Suppressor macrophage (primary cell): ENCODE results near the gene COQ9.
"Not testable (repeated sequence)": the region's sequence is repeated elsewhere in the genome, so short reads cannot be mapped to it uniquely, and the experiment has no call there.

Experiments used
- DNase-seq, 4 experiments: peaks; one replicate each; pipeline ENCODE4 v3.0.0-alpha.2; 2020 to 2022
- total RNA-seq, 17 experiments: gene quantifications; one replicate each; lab custom pipeline; 2026; ENCODE audit warnings: mixed read lengths in 6 of 17, inconsistent platforms in 3 of 17; lab: John Stamatoyannopoulos, UW

Gene COQ9, protein sequence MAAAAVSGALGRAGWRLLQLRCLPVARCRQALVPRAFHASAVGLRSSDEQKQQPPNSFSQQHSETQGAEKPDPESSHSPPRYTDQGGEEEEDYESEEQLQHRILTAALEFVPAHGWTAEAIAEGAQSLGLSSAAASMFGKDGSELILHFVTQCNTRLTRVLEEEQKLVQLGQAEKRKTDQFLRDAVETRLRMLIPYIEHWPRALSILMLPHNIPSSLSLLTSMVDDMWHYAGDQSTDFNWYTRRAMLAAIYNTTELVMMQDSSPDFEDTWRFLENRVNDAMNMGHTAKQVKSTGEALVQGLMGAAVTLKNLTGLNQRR
- 10.3 to 49.1 (median 27.7) reads per million in 17 experiments for total RNA-seq

DNA sequence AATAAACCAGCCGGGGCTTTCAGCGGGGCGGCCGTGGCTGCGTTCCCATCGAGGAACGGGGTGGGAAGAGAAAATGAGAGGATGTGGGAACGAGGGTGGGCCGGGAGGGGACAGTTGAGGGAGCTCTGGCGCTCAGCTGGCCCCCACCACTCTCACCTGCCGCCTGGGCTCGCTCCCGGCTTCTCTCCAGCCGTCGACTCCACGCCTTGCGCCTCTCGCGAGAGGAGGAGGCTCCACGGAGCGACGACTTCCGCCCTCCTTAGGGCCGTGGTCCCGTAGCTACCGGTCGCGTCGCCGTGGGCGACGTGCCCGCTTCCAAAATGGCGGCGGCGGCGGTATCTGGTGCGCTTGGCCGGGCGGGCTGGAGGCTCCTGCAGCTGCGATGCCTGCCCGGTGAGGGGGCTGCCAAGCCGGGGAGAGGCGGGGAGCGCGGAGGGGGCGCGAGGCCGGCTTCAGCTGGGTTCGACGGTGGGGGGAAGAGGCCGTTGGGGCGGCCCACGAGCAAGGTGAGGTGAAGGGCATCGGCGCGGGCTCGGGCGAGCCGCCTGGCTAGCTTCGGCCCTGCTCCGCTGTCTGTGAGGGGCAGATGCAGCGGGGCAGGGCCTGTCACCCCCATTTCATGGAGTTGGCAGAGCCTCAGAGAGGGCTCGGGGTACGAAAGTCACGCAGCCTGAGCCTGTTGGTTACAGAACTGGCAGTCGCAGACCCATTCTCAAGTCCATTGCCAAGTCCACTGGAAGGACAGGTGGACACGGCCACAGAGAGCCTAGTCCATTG lies at the start of gene COQ9, which contains the start of gene CIAPIN1:
COQ9 (plus strand) TSS at position 294 of the 777 bp plus-strand sequence; CDS start at position 321, 27 bp downstream.
CIAPIN1 (minus strand) TSS at position 200 of the 777 bp plus-strand sequence. CDS start 6,457 bp downstream, outside the sequence.
- DNase-seq, result peak; percentile 94 to 98 (median 97)

- not testable (repeated sequence) for DNase-seq
These were observed 49.8 kb upstream of the COQ9 start for GRCh38 chr16:57397493-57397892.

DNA sequence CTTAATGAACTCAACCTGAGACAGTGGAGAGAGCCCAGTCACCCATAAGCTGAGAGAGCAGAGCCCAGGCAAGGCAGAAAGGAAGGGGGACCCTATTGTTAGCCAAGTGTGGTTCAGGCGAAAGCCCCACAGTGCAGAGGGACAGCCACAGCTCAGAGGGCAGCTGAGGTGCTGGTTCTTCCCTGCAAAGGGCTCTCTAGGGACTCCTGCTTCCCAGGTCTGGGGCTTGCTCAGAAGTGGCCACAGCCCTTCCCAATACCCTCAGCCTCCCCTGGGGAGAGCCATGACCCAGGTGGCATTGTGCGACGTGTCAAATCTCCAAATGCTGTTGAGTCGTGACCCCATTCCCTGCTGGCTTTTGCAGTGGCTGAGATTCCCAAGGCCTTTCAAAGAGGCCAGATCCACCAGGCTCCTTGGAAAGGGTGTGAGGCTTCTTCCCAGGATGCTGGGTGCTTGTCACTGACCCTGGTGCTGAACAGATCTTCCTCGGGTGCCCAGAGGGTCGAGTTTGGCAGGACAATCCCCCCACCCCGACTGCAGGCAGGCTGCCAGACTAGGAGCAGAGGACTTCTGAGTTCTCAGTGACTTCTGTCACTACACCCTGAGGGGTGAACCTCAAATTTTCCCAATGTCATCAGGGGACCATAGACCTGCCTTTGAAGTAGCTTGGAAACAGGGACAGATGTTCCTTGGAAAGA lies 45.2 kb upstream of the COQ9 start:
- DNase-seq, result no peak

- DNase-seq, result peak in 3 of 4 experiments; percentile 32 to 44 (median 44)
These were observed 43.1 kb upstream of the COQ9 start, which contains the start of gene CCL17 for GRCh38 chr16:57403965-57404817. CCL17 (plus strand) TSS chr16:57404767; CDS start chr16:57413933, 9,166 bp downstream.

DNA sequence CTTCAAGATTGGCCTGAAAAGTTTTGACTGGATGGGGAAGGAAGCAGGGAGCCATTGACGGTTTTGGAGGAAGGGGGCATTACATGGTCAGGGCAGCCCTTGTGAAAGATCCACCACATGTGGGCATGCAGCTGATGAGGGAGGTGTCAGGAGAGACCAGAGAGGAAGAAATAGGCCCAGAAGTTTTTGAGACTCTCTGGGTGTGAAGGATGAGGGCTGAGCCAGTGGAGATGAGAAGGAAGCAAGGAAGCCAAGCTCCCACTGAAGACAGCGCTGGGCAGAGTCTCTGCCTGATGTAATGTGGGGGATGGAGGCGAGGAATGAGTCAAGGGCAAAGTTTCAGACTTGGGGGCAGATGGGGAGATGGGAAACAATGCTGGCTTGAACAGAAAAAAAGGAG lies 42.2 kb upstream of the COQ9 start:
- peak; percentile 27 to 53 (median 48) for DNase-seq

DNA sequence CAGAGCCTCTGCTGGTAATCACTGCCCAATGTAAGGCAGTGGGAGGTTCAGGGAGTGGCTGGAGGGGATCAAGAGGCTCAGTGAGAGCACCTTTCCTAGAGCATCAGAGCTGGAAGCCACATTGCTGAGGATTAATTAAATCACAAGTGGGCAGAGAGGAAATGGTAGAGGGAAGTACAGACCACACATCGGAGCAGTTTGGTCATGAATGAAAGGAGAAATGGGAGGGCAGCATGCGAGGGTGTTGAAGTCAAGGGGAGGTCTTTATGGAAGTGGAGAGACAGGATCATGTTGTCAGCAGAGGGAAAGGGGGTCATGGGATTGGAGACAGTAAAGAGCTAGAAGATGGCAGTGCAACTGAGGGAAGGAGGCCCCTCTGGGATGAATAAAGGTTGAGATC lies 40.4 kb upstream of the COQ9 start:
- peak; percentile 64 to 78 (median 70) for DNase-seq

DNA sequence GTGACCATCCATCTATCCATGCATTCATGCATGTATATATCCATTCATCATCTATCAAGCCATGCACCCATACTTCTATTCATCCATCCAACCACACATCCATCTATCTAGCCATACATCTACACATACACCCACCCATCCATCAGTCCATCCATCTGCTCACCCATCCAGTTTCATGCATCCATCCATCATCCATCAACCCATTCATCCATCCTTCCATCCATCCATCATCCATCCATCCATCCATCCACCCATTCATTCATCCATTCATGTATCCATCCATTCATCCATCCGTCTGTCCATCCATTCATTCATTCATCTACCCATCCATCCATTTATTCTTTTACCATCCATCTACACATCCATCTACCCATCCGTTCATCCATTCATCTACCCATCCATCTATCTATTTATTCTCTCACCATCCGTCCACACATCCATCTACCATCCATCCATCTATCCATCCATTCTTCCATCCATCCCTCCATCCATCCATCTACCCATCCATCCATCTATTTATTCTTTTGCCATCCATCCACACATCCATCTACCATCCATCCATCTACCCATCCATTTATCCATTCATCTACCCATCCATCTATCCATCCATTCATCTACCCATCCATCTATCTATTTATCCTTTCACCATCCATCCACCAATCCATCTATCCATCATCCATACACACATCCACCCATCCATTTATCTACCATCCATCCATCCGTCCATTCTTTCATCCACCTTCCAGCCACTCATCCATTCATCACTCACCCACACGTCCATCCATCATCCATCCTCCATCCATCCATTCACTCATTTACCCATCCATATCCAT lies 39.5 kb upstream of the COQ9 start:
- no peak for DNase-seq

GRCh38 chr16:57409065-57409464 lies 38.2 kb upstream of the COQ9 start:
- peak in 2 of 4 experiments; percentile 48 to 53 for DNase-seq

GRCh38 chr16:57409870-57410587 lies 37.2 kb upstream of the COQ9 start:
- peak in 3 of 4 experiments; percentile 31 to 69 (median 44) for DNase-seq

- DNase-seq, result no peak
These were observed 35.8 kb upstream of the COQ9 start for GRCh38 chr16:57411362-57411976.

- no peak for DNase-seq
These were observed 34.7 kb upstream of the COQ9 start for GRCh38 chr16:57412584-57412983.

DNA sequence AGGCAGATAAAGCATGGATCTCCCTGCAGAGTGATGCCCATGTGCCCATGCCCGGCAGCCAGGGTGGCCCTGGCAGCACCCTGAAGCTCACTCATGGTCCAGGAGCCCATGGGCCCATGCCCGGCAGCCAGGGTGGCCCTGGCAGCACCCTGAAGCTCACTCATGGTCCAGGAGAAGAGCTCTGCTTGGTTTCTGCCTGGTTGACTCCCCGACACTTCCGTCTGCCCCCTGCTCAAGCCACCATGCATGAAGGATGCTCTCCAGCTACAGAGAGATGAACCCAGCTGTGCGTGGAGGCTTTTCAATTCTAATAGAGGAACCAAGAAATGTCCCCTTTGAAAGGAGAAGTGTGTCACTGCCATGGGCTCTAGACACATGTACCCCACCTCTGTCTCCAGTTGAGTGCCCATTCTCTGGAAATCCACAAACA lies 34.0 kb upstream of the COQ9 start:
- DNase-seq, result peak in 2 of 4 experiments; percentile 28 to 43

DNA sequence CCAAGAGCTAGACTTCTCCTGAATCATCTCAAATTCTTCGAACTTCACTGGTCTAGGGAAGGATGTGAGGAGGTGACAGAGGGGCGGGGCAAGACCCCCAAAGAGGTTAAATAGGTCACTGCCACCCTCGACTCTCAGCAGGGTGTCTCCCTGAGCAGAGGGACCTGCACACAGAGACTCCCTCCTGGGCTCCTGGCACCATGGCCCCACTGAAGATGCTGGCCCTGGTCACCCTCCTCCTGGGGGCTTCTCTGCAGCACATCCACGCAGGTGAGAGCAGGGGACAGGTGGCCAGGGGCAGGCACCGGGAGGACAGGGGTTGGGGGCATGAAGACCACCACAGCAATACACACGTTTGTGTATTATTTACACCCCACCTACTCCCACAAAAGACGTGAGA lies 33.5 kb upstream of the COQ9 start:
- DNase-seq, result no peak

DNA sequence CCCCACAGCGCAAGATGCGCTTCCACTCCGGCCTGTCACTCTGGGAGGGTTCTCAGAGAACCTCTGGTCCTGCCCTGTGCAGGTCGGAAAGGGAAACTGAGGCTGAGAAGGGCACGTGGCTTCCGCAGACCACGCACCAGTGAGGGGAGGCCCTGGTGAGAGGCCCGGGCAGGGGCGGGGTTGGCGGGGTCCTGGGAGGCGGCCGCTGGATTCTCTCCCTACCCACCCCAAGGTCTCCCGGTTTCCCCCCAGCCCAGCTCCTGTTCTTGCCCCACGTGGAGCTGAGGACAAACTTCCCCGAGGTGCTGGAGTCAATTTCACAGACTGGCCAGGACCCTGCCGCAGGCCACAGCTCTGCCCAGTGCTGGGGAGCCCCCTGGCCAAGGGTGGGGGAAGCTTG lies 31.2 kb upstream of the COQ9 start:
- no peak for DNase-seq

- DNase-seq, result no peak
These were observed 27.8 kb upstream of the COQ9 start for GRCh38 chr16:57419506-57419905.

DNA sequence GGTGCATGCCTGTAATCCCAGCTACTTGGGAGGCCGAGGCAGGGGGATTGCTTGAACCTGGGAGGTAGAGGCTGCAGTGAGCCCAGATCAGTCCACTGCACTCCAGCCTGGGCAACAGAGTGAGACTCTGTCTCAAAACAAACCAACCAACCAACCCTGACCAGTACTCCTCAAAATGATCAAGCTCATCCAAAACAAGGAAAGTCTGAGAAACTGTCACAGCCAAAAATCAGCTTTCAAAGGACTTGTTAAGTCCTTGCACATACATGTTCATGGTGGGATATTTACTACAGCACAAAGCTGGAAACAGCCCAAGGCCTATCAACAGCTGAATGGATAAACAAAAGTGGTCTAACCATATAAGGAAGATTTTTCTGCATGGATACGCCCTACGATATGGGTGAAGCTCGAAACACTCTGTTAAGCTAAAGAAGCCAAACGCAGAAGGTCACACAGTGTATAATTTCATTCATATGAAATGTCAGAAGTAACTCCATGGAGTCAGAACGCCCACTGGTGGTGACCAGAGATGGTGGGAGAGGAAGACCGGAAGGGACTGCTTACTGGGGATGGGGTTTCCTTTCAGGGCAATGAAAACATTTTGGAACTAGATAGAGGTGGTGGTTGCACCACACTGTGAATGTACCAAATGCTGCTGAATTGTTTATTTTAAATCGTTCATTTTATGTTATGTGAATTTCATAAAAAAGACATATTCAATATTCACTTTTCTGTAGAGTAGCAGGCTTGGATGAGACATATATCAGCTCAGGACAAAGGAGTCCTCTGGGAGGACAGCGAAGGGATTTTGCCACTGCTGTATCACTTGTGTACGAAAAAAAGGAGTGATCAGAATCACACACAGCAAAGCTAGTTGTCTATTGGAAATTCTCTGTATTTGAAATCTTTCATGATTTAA lies 25.0 kb upstream of the COQ9 start:
- peak; percentile 52 to 66 (median 58) for DNase-seq

DNA sequence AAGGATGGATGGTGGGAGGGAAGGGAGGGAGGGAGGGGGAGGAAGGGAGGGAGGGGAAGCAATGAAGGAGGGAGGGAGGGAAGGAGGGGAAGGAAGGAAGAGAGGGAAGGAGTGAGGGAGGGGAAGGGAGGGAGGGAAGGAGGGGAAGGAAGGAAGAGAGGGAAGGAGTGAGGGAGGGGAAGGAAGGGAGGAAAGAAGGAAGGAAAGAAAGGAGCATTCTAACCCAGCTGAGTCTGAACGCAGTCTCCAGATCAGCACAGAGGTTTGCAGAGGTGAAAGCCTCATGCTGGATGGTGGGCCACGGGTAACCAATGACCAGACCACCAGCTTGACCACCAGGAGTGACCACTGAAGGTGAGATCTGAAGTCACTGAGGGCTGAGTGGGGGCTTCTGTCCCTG lies 24.1 kb upstream of the COQ9 start:
- no peak for DNase-seq

DNA sequence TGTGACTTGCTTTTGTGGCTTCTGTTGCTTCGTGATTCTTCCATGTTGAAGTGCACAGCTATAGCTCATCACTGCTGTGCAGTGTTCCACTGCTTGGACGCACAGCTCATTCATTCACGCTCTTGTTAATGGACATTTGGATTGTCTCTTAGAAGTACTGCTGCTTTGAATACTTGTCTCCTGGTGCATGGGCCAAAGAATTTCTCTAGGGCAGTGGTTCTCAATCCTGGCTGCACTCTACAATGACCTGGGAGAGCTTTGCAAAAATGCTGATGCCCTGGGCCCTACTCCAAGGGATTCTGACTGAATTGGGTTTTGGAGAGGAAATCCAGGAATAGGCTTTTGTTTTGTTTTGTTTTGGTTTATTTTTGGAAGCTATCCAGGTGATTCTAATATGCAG lies 22.7 kb upstream of the COQ9 start:
- DNase-seq, result no peak

- no peak for DNase-seq
These were observed 20.9 kb upstream of the COQ9 start for GRCh38 chr16:57426356-57426755.
